ENCODE measurements around the gene ADAMTS9. TPM values are rescaled to one million over a fixed set of nuclear protein-coding genes. Genes with fewer than 3 reads are reported as not detected.

The ADAMTS9 gene
- total and polyA plus RNA-seq, 2 experiments from 2014 or later, result 0.31 to 0.81 TPM

DNA sequence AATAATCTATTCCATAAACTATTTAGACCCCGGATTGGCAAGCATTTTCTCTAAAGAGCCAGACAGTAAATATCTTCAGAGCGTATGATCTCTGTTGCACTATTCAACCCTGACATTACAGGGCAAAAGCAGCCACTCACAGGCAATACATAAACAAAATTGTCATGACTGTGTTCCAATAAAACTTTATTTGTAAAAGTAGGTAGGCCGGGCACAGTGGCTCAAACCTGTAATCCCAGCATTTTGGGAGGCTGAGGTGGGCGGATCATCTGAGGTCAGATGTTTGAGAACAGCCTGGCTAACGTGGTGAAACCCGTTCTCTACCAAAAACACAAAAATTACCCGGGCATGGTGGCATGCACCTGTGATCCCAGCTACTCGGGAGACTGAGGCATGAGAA lies 66.5 kb downstream of the ADAMTS9 start:
- no peaks in the 10 kb centered on the region for H3K9me2 ChIP-seq (ENCODE audit: insufficient read depth)
- no peaks in the 10 kb centered on the region for H3K4me1 ChIP-seq (ENCODE audit: insufficient read depth)
- H3K4me3 Mint-ChIP-seq, result no peak overlapping the region
- DNase-seq (ENCODE audit: low spot score), result no peak
- H3F3A ChIP-seq (replicated peaks; ENCODE audit: low read depth), result no peaks in the 10 kb centered on the region
- no peak overlapping the region for H2AFZ ChIP-seq
- H3K36me3 Mint-ChIP-seq (ENCODE audit: low read depth), result no peaks in the 10 kb centered on the region
- TF ChIP-seq, protein P1, sequence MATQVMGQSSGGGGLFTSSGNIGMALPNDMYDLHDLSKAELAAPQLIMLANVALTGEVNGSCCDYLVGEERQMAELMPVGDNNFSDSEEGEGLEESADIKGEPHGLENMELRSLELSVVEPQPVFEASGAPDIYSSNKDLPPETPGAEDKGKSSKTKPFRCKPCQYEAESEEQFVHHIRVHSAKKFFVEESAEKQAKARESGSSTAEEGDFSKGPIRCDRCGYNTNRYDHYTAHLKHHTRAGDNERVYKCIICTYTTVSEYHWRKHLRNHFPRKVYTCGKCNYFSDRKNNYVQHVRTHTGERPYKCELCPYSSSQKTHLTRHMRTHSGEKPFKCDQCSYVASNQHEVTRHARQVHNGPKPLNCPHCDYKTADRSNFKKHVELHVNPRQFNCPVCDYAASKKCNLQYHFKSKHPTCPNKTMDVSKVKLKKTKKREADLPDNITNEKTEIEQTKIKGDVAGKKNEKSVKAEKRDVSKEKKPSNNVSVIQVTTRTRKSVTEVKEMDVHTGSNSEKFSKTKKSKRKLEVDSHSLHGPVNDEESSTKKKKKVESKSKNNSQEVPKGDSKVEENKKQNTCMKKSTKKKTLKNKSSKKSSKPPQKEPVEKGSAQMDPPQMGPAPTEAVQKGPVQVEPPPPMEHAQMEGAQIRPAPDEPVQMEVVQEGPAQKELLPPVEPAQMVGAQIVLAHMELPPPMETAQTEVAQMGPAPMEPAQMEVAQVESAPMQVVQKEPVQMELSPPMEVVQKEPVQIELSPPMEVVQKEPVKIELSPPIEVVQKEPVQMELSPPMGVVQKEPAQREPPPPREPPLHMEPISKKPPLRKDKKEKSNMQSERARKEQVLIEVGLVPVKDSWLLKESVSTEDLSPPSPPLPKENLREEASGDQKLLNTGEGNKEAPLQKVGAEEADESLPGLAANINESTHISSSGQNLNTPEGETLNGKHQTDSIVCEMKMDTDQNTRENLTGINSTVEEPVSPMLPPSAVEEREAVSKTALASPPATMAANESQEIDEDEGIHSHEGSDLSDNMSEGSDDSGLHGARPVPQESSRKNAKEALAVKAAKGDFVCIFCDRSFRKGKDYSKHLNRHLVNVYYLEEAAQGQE (IDR thresholded peaks at IDR 0.05; ENCODE audit: unreplicated experiment), result no peak
- no peak for TF ChIP-seq ZNF114 (CRISPR knock-in tag; IDR thresholded peaks at IDR 0.05)
- TF ChIP-seq JUNB (IDR thresholded peaks at IDR 0.05; ENCODE audit: unreplicated experiment), result no peak
- no peak for TF ChIP-seq ZNF331 (CRISPR knock-in tag; IDR thresholded peaks at IDR 0.05; ENCODE audit: low read depth)
- TF ChIP-seq EZH2phosphoT487 (IDR thresholded peaks at IDR 0.05; ENCODE audit: unreplicated experiment), result no peak
- no peak for TF ChIP-seq CREB1 (CRISPR knock-in tag; IDR thresholded peaks at IDR 0.05; ENCODE audit: low read depth)
- no peak for TF ChIP-seq POLR2AphosphoS5 (IDR thresholded peaks at IDR 0.05; ENCODE audit: low read depth)
- TF ChIP-seq, protein P2, sequence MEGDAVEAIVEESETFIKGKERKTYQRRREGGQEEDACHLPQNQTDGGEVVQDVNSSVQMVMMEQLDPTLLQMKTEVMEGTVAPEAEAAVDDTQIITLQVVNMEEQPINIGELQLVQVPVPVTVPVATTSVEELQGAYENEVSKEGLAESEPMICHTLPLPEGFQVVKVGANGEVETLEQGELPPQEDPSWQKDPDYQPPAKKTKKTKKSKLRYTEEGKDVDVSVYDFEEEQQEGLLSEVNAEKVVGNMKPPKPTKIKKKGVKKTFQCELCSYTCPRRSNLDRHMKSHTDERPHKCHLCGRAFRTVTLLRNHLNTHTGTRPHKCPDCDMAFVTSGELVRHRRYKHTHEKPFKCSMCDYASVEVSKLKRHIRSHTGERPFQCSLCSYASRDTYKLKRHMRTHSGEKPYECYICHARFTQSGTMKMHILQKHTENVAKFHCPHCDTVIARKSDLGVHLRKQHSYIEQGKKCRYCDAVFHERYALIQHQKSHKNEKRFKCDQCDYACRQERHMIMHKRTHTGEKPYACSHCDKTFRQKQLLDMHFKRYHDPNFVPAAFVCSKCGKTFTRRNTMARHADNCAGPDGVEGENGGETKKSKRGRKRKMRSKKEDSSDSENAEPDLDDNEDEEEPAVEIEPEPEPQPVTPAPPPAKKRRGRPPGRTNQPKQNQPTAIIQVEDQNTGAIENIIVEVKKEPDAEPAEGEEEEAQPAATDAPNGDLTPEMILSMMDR (conservative IDR thresholded peaks at IDR 0.05; ENCODE audit: low read depth in 2 of 2), result no peak
- TF ChIP-seq, protein P3, sequence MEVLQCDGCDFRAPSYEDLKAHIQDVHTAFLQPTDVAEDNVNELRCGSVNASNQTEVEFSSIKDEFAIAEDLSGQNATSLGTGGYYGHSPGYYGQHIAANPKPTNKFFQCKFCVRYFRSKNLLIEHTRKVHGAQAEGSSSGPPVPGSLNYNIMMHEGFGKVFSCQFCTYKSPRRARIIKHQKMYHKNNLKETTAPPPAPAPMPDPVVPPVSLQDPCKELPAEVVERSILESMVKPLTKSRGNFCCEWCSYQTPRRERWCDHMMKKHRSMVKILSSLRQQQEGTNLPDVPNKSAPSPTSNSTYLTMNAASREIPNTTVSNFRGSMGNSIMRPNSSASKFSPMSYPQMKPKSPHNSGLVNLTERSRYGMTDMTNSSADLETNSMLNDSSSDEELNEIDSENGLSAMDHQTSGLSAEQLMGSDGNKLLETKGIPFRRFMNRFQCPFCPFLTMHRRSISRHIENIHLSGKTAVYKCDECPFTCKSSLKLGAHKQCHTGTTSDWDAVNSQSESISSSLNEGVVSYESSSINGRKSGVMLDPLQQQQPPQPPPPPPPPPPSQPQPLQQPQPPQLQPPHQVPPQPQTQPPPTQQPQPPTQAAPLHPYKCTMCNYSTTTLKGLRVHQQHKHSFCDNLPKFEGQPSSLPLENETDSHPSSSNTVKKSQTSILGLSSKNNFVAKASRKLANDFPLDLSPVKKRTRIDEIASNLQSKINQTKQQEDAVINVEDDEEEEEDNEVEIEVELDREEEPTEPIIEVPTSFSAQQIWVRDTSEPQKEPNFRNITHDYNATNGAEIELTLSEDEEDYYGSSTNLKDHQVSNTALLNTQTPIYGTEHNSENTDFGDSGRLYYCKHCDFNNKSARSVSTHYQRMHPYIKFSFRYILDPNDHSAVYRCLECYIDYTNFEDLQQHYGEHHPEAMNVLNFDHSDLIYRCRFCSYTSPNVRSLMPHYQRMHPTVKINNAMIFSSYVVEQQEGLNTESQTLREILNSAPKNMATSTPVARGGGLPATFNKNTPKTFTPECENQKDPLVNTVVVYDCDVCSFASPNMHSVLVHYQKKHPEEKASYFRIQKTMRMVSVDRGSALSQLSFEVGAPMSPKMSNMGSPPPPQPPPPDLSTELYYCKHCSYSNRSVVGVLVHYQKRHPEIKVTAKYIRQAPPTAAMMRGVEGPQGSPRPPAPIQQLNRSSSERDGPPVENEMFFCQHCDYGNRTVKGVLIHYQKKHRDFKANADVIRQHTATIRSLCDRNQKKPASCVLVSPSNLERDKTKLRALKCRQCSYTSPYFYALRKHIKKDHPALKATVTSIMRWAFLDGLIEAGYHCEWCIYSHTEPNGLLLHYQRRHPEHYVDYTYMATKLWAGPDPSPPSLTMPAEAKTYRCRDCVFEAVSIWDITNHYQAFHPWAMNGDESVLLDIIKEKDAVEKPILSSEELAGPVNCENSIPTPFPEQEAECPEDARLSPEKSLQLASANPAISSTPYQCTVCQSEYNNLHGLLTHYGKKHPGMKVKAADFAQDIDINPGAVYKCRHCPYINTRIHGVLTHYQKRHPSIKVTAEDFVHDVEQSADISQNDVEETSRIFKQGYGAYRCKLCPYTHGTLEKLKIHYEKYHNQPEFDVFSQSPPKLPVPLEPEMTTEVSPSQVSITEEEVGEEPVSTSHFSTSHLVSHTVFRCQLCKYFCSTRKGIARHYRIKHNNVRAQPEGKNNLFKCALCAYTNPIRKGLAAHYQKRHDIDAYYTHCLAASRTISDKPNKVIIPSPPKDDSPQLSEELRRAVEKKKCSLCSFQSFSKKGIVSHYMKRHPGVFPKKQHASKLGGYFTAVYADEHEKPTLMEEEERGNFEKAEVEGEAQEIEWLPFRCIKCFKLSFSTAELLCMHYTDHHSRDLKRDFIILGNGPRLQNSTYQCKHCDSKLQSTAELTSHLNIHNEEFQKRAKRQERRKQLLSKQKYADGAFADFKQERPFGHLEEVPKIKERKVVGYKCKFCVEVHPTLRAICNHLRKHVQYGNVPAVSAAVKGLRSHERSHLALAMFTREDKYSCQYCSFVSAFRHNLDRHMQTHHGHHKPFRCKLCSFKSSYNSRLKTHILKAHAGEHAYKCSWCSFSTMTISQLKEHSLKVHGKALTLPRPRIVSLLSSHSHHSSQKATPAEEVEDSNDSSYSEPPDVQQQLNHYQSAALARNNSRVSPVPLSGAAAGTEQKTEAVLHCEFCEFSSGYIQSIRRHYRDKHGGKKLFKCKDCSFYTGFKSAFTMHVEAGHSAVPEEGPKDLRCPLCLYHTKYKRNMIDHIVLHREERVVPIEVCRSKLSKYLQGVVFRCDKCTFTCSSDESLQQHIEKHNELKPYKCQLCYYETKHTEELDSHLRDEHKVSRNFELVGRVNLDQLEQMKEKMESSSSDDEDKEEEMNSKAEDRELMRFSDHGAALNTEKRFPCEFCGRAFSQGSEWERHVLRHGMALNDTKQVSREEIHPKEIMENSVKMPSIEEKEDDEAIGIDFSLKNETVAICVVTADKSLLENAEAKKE (CRISPR knock-in tag; IDR thresholded peaks at IDR 0.05), result no peak
- TF ChIP-seq EZH2 (IDR thresholded peaks at IDR 0.05; ENCODE audit: low read depth, unreplicated experiment), result no peak
- no peak for TF ChIP-seq STAT1 (IDR thresholded peaks at IDR 0.05; ENCODE audit: unreplicated experiment)
- TF ChIP-seq, protein P4, sequence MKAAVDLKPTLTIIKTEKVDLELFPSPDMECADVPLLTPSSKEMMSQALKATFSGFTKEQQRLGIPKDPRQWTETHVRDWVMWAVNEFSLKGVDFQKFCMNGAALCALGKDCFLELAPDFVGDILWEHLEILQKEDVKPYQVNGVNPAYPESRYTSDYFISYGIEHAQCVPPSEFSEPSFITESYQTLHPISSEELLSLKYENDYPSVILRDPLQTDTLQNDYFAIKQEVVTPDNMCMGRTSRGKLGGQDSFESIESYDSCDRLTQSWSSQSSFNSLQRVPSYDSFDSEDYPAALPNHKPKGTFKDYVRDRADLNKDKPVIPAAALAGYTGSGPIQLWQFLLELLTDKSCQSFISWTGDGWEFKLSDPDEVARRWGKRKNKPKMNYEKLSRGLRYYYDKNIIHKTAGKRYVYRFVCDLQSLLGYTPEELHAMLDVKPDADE (IDR thresholded peaks at IDR 0.05), result no peak
- no peak for TF ChIP-seq NANOG (IDR thresholded peaks at IDR 0.05; ENCODE audit: borderline replicate concordance)
- no peaks in the 10 kb centered on the region for H3K9me3 Mint-ChIP-seq
- H3K79me2 ChIP-seq (replicated peaks; ENCODE audit: insufficient read depth), result no peaks in the 10 kb centered on the region
- no peak overlapping the region for H3K27ac ChIP-seq (ENCODE audit: low read depth)
- H3K27ac Mint-ChIP-seq, result no peak overlapping the region
- H3K27me3 Mint-ChIP-seq (ENCODE audit: insufficient read depth, low read depth, poor library complexity), result peaks cover 2% of the 10 kb centered on the region
- H3K4me1 Mint-ChIP-seq, result no peaks in the 10 kb centered on the region
- no peaks in the 10 kb centered on the region for H4K20me1 ChIP-seq (replicated peaks; ENCODE audit: insufficient read depth)
- H3K4me3 ChIP-seq, result no peak overlapping the region
- ATAC-seq, result no peak
- no peak overlapping the region for H3K4me2 ChIP-seq
- no peaks in the 10 kb centered on the region for H3K36me3 ChIP-seq (ENCODE audit: insufficient read depth)
- no peaks in the 10 kb centered on the region for H3K27me3 ChIP-seq (ENCODE audit: insufficient read depth)
